GM18526 (cell line): ENCODE measurements around the gene PEX16.

ENCODE experiments used
- POLR2A ChIP-seq: IDR thresholded peaks from 3 replicates; pipeline ENCODE4 v1.6.1; 2011; ENCODE audit not compliant: insufficient read length; ENCODE audit errors: extremely low read depth

Gene PEX16

DNA sequence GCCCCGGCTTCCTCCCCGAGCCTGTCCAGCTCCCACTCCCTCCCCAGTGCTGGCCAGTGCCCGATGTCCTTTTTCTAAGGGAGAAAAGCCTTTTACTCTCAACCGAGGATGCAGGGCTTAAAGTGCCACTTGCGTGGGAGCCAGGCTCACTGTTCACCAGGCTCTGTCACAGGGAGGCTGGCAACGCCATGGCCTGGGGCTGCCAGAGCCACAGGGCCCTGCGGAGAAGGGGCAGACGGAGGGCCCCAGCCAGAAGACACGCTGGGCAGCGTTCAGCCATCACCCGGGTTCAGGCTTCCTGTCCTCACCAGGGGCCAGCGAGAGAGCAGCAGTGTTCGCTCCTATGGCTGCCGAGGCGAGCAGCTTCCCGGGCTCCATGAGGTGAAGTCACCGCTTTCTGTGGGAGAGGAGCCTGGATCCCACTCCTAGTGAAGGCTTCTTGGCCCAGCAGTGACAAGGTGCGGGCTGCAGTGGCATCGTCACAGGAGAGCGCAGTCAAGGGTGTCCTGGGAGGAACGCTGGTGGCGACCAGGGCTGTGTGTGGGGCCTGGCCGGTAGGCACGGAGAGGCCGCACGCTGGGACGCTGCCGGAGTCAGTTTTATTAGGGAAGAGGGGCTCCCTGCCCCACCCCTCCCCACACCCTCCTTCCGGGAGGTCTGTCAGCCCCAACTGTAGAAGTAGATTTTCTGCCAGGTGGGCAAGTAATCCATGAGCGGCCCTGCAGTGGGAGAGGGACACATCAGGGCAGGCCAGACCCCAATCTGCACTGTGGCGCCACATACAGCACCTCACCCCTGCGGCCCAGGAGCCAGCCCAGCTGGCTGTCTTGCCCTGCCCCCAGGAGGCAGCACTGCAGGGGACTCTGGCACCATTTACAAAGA lies 7.8 kb downstream of the PEX16 start:
- no peak for TF ChIP-seq POLR2A

DNA sequence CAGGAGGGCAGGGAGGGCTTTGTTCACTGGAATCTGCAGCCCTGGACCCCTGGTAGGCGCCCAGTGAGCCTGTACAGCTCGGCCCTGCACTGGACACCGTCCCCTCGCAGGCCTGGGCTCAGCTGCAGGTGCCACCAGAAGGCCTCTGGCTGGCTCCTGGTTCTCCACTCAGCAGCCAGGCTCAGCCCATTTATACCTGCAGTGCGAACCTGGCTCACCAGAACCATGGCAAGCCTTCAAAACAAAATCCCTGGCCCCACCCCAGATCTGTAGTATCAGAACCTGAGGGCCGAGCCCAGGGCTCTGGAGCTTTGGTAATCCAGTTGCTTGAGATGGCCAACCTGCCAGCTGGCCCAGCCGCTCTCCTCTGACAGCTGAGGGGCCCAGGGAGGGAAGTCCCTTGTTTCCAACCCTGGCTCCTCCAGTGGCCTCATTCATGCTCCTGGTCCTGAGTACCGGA lies 9.7 kb downstream of the PEX16 start:
- TF ChIP-seq POLR2A, result no peak

DNA sequence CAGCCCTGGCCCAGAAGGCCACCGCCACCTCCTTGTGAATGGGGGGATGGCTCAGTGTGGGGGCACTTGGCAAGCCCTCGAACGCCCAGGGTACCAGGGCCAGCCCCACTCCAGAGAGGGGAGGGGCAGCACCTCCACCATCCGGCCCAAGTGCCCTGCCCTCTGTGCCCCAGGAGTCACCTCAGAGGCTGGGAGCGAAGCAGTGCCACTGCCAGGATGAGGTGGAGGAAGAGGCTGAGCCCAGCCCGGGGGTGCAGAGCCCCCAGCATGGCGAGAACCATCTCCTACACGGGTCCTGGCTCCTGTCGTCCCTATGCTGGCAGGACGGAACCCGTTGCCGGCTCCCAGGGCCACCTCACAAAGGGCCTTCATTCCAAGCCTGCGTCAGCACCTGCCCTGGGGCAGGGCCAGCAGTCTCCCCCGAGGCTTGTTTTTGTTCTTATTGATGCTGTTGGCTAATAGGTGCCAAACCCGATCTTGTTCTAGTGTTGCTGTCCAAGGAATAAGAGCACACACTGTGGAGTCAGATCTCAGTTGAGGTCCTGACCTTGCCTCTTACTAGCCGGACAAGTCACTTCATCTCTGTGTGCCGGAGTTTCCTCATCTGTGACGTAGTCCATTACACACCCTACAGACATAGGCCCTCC lies 10.6 kb downstream of the PEX16 start, which contains the start of gene FREY1:
Gene FREY1, minus strand, starts transcription at position 307 of the 647 bp plus-strand sequence. Its CDS starts 26 bp downstream, at position 281.
- no peak for TF ChIP-seq POLR2A

- TF ChIP-seq POLR2A, result no peak
These were observed 11.5 kb downstream of the PEX16 start for GRCh38 chr11:45906096-45906682.

GRCh38 chr11:45905095-45905494 lies 12.6 kb downstream of the PEX16 start:
- TF ChIP-seq POLR2A, result no peak

DNA sequence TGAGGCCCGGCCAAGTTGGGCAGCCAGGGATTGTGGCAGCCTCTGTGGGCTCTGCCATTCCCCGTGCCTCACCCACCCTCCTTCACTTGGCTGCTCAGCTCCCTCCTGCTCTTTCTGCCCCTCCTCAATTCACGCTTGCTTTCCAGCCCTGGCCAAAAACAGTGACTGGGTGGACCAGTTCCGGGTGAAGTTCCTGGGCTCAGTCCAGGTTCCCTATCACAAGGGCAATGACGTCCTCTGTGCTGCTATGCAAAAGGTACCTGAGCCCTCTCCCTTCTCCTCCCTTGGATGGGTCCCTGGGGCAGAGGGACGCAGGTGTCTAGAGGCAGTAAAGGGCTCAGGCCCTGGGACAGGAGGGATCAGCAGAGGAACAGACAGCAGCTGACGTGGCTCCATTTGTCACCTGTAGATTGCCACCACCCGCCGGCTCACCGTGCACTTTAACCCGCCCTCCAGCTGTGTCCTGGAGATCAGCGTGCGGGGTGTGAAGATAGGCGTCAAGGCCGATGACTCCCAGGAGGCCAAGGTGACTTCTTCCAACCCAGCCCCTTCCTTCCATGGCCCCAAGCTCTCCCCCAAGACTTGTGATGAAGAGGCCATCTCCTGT lies 13.3 kb downstream of the PEX16 start:
- TF ChIP-seq POLR2A, result no peak

- TF ChIP-seq POLR2A, result no peak
These were observed 15.0 kb downstream of the PEX16 start for GRCh38 chr11:45902452-45903380.

DNA sequence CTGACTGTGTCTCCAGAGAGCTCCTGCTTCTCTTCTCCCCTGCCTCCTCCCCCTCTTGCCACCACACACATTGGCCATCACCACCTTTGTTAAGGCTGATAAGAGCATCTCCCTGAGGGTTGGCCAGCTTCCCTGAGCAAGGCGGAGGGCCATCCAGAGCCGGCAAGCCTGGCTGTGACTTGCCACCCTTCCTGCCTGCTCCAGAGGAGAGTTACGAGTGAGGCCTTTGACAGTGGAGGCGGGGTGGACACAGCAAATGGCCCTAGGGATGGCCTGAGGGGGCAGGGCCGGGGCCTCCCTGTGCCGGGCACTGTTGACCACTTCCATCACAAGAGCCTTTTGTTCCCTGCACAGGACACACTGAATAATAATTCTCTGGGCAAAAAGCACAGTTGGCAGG lies 16.1 kb downstream of the PEX16 start:
- TF ChIP-seq POLR2A, result no peak

DNA sequence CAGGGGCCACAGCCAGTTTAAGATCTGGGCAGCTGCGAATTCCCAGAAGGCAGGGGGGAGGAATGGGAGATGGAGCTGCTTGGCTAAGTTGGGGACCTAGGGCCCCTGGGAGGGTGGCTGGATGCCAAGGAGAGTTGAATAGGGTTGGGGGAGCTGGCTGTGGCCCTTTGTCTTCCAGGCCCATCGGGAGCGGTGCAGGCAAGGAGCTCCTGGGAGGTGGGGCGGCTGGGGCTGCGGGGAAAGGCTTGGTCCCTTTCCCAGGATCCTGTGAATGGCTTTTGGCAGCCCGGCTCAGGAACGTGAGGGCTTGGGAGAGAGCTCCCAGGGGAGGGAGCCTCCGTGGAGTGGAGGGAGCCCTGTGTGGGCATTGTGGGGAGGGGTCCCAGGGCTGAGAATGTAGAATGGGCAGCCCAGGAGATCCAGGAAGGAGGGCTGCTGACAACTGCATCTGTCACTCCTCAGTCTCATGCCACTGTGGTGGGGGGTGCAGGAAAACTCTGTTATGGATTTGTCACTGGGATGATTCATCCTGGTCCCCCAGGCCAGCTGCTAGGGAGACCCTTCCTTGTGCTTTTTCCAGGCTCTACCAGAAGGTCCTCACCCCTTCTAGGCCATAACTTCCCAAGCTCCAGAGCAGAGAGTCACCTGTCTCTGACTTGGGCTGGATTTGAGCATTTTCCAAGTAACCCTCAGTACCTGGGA lies 16.6 kb downstream of the PEX16 start:
- no peak for TF ChIP-seq POLR2A

- no peak for TF ChIP-seq POLR2A
These were observed 18.1 kb downstream of the PEX16 start for GRCh38 chr11:45899448-45900174.

DNA sequence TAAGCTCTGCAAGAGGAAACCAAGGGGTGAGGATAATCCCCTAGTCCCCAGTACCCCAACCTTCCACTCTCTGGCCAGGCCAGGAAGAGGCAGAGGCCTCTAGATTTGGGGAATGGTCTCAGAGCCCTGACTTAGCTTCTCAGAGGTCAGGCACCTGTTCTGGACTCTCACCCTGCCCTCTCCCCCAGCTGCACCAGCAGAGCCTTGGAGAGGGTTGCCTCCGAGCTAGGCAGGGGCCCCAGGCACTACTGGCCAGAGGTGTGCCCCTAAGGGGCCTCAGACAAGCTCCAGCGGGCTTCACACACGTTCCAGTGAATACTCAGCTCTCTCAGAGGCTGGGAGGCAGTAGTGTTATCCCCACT lies 18.6 kb downstream of the PEX16 start:
- no peak for TF ChIP-seq POLR2A

DNA sequence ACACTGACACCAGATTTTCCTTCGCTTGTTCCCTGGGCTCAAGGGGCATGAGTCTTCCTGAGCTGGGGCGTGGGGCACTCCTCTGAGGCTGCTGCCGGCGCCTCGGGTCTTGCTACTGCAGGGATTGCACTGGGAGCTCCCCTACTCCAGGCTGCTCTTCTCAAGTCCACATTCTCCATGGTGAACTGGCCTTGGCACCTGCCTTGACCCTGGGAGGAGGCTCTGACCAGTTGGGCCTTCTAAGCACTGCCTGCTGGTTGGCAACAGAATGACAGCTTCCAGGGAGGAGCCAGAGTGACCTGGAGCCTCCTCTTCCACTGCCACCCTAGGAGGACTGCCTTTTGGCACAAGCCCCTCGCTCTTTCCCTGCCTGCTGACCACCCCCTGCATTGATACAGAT lies 20.1 kb downstream of the PEX16 start:
- no peak for TF ChIP-seq POLR2A

DNA sequence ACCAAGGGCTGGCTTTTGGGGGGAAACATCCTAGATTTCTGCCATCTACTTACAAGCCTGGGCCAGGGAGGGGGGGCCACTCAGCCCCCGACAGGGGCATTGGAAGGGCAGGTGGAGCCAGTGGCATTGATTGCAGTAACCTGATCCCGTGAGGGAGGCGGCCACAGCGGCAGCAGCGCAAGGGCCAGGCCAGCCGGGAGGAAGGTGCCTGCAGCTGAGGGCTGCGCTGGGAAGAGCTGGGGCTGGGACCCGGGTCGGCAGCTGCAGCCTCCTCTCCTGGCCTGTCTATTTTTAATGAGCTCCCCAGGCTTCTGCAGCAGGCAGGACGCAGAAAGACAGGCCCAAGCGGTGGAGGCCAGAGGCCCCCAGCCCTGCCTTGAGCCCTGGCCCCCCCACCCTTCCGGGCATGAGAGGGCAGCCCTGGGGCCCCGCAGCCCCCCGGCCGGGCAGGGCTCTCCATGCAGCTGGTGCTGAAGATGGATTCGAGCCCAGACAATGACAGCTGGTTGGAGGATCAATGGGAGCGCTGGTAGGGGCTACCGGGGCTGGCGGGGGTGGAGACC lies 21.2 kb downstream of the PEX16 start:
- TF ChIP-seq POLR2A, result no peak
